ENCODE data around the gene AKT3.

AKT3 gene

DNA sequence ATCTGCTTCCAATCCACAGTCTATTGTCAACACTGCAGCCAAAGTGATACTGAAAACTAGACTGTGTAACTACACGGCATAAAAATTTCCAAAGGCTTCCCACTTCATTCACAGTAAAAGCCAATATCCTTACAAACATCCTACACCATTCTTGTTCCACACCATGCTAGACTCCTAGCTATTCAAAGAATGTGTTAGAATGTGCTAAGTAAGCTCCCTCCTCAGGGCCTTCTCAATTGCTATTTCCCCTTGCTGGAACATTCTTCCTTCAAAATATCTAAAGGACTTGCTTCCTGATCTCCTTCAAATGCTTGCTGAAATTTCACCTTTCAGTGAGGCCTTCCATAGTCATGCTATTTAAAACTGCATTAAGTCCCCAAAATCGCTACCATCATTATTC lies 228.1 kb downstream of the AKT3 start:
- H3K36me3 ChIP-seq (ENCODE audit: control insufficient read depth in 5 of 5, insufficient read depth in 5 of 5, low read length in 5 of 5): peaks cover 5 to 17% (median 11%) of the 10 kb centered on the region in 5 donors
- H3K27me3 ChIP-seq (ENCODE audit: control insufficient read depth in 5 of 5, insufficient read depth in 4 of 5, low read length in 5 of 5): no peaks in the 10 kb centered on the region
- peaks cover 0 to 11% (median 0%) of the 10 kb centered on the region in 5 donors for H3K9me3 ChIP-seq (ENCODE audit: control insufficient read depth in 5 of 5, low read length in 5 of 5)
- no peak overlapping the region for H3K4me3 ChIP-seq (ENCODE audit: low read depth in 1 of 5, low read length in 5 of 5)
- no peaks in the 10 kb centered on the region for H3K4me1 ChIP-seq (ENCODE audit: control insufficient read depth in 5 of 5, insufficient read depth in 5 of 5, low read length in 5 of 5)
- H3K9ac ChIP-seq (ENCODE audit: low read length in 5 of 5): no peak overlapping the region
- H3K27ac ChIP-seq (ENCODE audit: low read depth, low read length): no peak overlapping the region

DNA sequence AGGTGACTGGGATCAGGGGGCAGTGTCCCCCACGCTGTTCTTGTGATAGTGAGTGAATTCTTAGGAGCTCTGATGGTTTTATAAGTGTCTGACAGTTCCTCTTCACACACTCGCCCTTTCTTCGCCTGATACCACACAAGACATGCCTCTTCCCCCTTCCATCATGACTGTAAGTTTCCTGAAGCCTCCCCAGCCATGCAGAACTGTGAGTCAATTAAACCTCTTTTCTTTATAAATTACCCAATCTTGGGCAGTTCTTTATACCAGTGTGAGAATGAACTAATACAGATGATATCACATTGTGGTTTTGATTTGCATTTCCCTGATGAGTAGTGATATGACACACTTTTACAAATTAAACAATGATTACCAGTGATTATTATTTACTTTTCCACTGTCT lies 229.9 kb downstream of the AKT3 start:
- no peak overlapping the region for H3K4me3 ChIP-seq (ENCODE audit: low read depth in 1 of 5, low read length in 5 of 5)
- no peaks in the 10 kb centered on the region for H3K4me1 ChIP-seq (ENCODE audit: control insufficient read depth in 5 of 5, insufficient read depth in 5 of 5, low read length in 5 of 5)
- H3K9me3 ChIP-seq (ENCODE audit: control insufficient read depth in 5 of 5, low read length in 5 of 5): peaks cover 0 to 11% (median 0%) of the 10 kb centered on the region in 5 donors
- H3K27ac ChIP-seq (ENCODE audit: low read depth, low read length): no peak overlapping the region
- peaks cover 2 to 14% (median 11%) of the 10 kb centered on the region in 5 donors for H3K36me3 ChIP-seq (ENCODE audit: control insufficient read depth in 5 of 5, insufficient read depth in 5 of 5, low read length in 5 of 5)
- H3K27me3 ChIP-seq (ENCODE audit: control insufficient read depth in 5 of 5, insufficient read depth in 4 of 5, low read length in 5 of 5): no peaks in the 10 kb centered on the region
- no peak overlapping the region for H3K9ac ChIP-seq (ENCODE audit: low read length in 5 of 5)

DNA sequence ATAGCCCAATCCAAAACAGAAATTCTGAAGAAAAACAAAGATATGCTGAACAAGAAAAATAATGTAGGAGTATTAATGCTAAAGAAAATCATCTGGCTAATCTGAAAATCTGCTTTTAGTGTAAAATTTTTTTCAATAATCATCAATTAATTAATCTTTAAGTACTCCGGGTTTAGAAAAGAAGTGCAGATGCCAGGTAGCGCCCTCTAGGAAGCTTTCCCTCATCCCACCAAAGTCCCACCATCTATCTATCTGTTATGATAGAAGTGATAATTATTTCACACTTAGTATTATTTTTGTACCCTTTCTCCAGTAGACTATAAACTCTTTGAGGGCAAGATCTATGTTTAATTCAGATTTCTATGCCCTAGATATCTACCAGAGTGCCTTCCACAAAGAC lies 240.3 kb downstream of the AKT3 start:
- Histone ChIP-seq H3K9ac (ENCODE audit: low read length in 5 of 5) (no peak overlapping the region), H3K9me3 (ENCODE audit: control insufficient read depth in 5 of 5, low read length in 5 of 5) (no peaks in the 10 kb centered on the region), H3K36me3 (ENCODE audit: control insufficient read depth in 5 of 5, insufficient read depth in 5 of 5, low read length in 5 of 5) (peaks cover 0 to 8% (median 5%) of the 10 kb centered on the region in 5 donors), H3K4me3 (ENCODE audit: low read depth in 1 of 5, low read length in 5 of 5) (no peak overlapping the region), H3K27ac (ENCODE audit: low read depth, low read length) (no peak overlapping the region), H3K4me1 (ENCODE audit: control insufficient read depth in 5 of 5, insufficient read depth in 5 of 5, low read length in 5 of 5) (no peaks in the 10 kb centered on the region), H3K27me3 (ENCODE audit: control insufficient read depth in 5 of 5, insufficient read depth in 4 of 5, low read length in 5 of 5) (no peaks in the 10 kb centered on the region)

DNA sequence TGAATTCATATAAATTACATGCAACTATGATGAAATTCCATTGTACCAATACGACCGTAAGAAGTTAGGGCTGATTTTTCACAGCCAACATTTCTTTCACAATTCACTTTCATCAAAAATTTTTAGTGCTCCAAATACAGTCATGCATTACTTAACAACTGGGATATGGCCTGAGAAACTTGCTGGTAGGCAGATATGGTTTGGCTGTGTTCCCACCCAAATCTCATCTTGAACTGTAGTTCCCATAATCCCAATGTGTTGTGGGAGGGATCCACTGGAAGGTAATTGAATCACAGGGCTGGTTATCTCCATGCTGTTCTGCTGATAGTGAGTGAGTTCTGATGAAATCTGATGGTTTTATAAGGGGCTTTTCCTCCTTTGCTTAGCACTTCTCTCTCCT lies 244.4 kb downstream of the AKT3 start:
- H3K27me3 ChIP-seq (ENCODE audit: control insufficient read depth in 5 of 5, insufficient read depth in 4 of 5, low read length in 5 of 5): no peaks in the 10 kb centered on the region
- peaks cover 6 to 18% (median 12%) of the 10 kb centered on the region in 5 donors for H3K9me3 ChIP-seq (ENCODE audit: control insufficient read depth in 5 of 5, low read length in 5 of 5)
- H3K36me3 ChIP-seq (ENCODE audit: control insufficient read depth in 5 of 5, insufficient read depth in 5 of 5, low read length in 5 of 5): peaks cover 0 to 6% (median 3%) of the 10 kb centered on the region in 5 donors
- H3K4me3 ChIP-seq (ENCODE audit: low read depth in 1 of 5, low read length in 5 of 5): no peak overlapping the region
- H3K27ac ChIP-seq (ENCODE audit: low read depth, low read length): no peak overlapping the region
- no peaks in the 10 kb centered on the region for H3K4me1 ChIP-seq (ENCODE audit: control insufficient read depth in 5 of 5, insufficient read depth in 5 of 5, low read length in 5 of 5)
- H3K9ac ChIP-seq (ENCODE audit: low read length in 5 of 5): no peak overlapping the region

DNA sequence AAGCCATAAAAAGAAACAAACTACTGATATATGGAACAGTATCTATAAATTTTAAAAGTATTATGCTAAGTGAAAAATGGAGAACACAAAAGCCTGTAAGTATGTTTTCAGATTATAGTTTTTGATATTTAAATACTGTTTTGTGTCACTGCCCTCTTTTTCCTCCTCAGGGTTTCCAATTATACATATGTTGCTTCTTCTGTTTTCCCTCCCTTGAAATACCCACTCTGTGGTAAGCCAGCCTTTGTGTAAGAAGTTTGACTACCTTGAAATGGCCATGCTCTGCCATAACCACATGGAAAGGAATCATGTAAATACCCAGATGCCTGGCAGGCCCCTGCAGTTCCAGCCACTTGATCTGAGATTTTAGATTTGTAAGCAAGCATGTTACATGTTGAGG lies 248.3 kb downstream of the AKT3 start:
- no peak overlapping the region for H3K9ac ChIP-seq (ENCODE audit: low read length in 5 of 5)
- no peaks in the 10 kb centered on the region for H3K4me1 ChIP-seq (ENCODE audit: control insufficient read depth in 5 of 5, insufficient read depth in 5 of 5, low read length in 5 of 5)
- no peak overlapping the region for H3K27ac ChIP-seq (ENCODE audit: low read depth, low read length)
- H3K9me3 ChIP-seq (ENCODE audit: control insufficient read depth in 5 of 5, low read length in 5 of 5): peaks cover 6 to 18% (median 12%) of the 10 kb centered on the region in 5 donors
- peaks cover 0 to 4% (median 2%) of the 10 kb centered on the region in 5 donors for H3K36me3 ChIP-seq (ENCODE audit: control insufficient read depth in 5 of 5, insufficient read depth in 5 of 5, low read length in 5 of 5)
- H3K27me3 ChIP-seq (ENCODE audit: control insufficient read depth in 5 of 5, insufficient read depth in 4 of 5, low read length in 5 of 5): no peaks in the 10 kb centered on the region
- H3K4me3 ChIP-seq (ENCODE audit: low read depth in 1 of 5, low read length in 5 of 5): peak overlapping the region in 1 of 5 donors; percentile 29

DNA sequence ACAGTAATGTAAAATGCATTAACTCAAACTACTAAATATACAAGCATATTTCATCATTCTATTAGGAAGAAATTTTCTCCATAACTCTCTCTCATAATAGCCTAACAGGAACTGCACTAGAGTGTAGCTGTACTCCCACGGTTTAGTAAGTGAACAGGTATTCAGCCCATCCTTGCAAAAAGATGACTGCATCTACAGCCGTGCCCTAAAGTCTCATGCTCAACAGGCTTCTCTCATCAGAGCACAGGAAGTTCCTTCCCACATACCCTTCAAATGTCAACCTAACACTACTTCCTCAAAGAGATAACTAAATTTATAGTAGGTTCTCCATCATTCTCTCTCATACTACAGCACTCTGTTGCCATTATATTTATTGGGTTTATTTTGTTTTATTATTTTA lies 251.6 kb downstream of the AKT3 start:
- Histone ChIP-seq H3K27me3 (ENCODE audit: control insufficient read depth in 5 of 5, insufficient read depth in 4 of 5, low read length in 5 of 5) (no peaks in the 10 kb centered on the region), H3K9ac (ENCODE audit: low read length in 5 of 5) (no peak overlapping the region), H3K4me1 (ENCODE audit: control insufficient read depth in 5 of 5, insufficient read depth in 5 of 5, low read length in 5 of 5) (no peaks in the 10 kb centered on the region), H3K9me3 (ENCODE audit: control insufficient read depth in 5 of 5, low read length in 5 of 5) (peaks cover 6 to 18% (median 10%) of the 10 kb centered on the region in 5 donors), H3K36me3 (ENCODE audit: control insufficient read depth in 5 of 5, insufficient read depth in 5 of 5, low read length in 5 of 5) (peaks cover 0 to 4% (median 2%) of the 10 kb centered on the region in 5 donors), H3K4me3 (ENCODE audit: low read depth in 1 of 5, low read length in 5 of 5) (no peak overlapping the region), H3K27ac (ENCODE audit: low read depth, low read length) (no peak overlapping the region)

DNA sequence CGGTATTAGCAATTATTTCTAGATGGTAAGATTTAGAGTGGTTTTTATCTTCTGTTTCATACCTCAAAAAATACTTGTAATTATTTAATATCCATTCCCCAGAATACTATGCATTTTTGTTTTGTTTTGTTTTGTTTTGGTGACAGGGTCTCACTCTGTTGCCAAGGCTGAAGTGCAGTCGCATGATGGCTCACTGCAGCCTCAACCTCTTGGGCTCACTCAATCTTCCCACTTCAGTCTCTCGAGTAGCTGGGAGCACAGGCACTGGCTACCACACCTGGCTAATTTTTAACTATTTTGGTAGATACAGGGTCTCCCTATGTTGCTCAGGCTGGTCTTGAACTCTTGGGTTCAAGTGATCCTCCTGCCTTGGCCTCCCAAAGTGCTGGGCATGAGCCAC lies 252.7 kb downstream of the AKT3 start:
- Histone ChIP-seq H3K9me3 (ENCODE audit: control insufficient read depth in 5 of 5, low read length in 5 of 5) (peaks cover 6 to 8% (median 7%) of the 10 kb centered on the region in 5 donors), H3K9ac (ENCODE audit: low read length in 5 of 5) (no peak overlapping the region), H3K4me1 (ENCODE audit: control insufficient read depth in 5 of 5, insufficient read depth in 5 of 5, low read length in 5 of 5) (no peaks in the 10 kb centered on the region), H3K27ac (ENCODE audit: low read depth, low read length) (no peak overlapping the region), H3K4me3 (ENCODE audit: low read depth in 1 of 5, low read length in 5 of 5) (no peak overlapping the region), H3K27me3 (ENCODE audit: control insufficient read depth in 5 of 5, insufficient read depth in 4 of 5, low read length in 5 of 5) (no peaks in the 10 kb centered on the region), H3K36me3 (ENCODE audit: control insufficient read depth in 5 of 5, insufficient read depth in 5 of 5, low read length in 5 of 5) (peaks cover 0 to 2% (median 0%) of the 10 kb centered on the region in 5 donors)

DNA sequence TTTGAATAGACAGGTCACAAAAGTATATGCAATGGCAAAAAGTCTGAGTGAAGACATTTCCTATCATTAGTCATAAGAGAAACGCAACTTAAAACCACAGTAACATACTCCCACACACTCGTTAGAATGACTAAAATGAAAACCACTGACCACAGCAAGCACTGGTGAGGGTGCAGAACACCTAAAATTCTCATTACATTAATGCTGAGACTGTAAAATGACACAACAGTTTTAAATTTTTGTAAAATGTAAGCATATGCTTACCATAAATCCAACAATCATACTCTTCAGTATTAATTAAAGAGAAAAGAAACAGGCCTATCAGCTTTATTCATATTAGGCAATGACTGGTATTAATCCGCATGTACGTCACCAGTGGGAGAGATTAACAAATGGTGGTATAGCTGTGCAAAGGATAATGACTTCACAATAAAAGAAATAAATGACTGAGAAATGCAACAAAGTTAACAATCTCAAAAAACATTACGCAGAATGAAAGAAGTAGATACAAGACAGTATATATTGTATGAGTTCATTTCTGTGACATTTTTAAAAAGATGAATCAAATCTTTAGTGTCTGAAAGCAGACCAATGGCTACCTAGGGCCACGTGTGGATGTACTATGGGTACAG lies 253.5 kb downstream of the AKT3 start:
- Histone ChIP-seq H3K27me3 (ENCODE audit: control insufficient read depth in 5 of 5, insufficient read depth in 4 of 5, low read length in 5 of 5) (no peaks in the 10 kb centered on the region), H3K4me1 (ENCODE audit: control insufficient read depth in 5 of 5, insufficient read depth in 5 of 5, low read length in 5 of 5) (no peaks in the 10 kb centered on the region), H3K9ac (ENCODE audit: low read length in 5 of 5) (no peak overlapping the region), H3K36me3 (ENCODE audit: control insufficient read depth in 5 of 5, insufficient read depth in 5 of 5, low read length in 5 of 5) (peaks cover 0 to 2% (median 0%) of the 10 kb centered on the region in 5 donors), H3K9me3 (ENCODE audit: control insufficient read depth in 5 of 5, low read length in 5 of 5) (peaks cover under 1 to 2% (median 1%) of the 10 kb centered on the region in 5 donors), H3K27ac (ENCODE audit: low read depth, low read length) (no peak overlapping the region), H3K4me3 (ENCODE audit: low read depth in 1 of 5, low read length in 5 of 5) (no peak overlapping the region)

DNA sequence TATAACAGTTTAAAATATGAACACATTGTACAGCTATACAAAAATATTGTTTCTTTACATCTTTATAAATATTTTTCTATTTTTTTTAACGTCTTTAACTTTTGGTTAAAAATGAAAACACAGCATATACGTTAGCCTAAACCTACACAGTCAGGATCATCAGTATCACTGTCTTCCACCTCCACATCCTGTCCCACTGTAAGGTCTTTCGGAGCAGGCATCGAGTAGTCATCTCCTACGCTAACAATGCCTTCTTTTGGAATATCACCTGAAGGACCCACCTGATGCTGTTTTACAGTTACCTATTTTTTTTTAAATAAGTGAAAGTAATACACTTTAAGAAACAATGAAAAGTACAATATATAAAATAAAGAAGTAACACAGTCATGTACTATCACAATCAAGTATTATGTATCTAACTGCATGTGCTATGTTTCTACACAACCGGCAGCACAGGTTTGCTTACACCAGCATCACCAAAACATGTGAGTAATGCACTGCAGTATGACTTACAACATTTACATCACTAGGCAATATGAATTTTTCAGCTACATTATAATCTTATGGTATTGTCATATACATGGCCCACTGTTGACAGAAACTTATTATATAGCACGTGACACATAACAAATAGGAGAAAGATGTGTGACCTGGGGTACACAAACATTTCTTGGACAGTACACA lies 254.4 kb downstream of the AKT3 start:
- H3K27ac ChIP-seq (ENCODE audit: low read depth, low read length): no peak overlapping the region
- H3K4me1 ChIP-seq (ENCODE audit: control insufficient read depth in 5 of 5, insufficient read depth in 5 of 5, low read length in 5 of 5): no peaks in the 10 kb centered on the region
- H3K36me3 ChIP-seq (ENCODE audit: control insufficient read depth in 5 of 5, insufficient read depth in 5 of 5, low read length in 5 of 5): peaks cover 0 to 2% (median 0%) of the 10 kb centered on the region in 5 donors
- H3K4me3 ChIP-seq (ENCODE audit: low read depth in 1 of 5, low read length in 5 of 5): no peak overlapping the region
- H3K27me3 ChIP-seq (ENCODE audit: control insufficient read depth in 5 of 5, insufficient read depth in 4 of 5, low read length in 5 of 5): no peaks in the 10 kb centered on the region
- H3K9ac ChIP-seq (ENCODE audit: low read length in 5 of 5): no peak overlapping the region
- peaks cover 0 to 5% (median under 1%) of the 10 kb centered on the region in 5 donors for H3K9me3 ChIP-seq (ENCODE audit: control insufficient read depth in 5 of 5, low read length in 5 of 5)

DNA sequence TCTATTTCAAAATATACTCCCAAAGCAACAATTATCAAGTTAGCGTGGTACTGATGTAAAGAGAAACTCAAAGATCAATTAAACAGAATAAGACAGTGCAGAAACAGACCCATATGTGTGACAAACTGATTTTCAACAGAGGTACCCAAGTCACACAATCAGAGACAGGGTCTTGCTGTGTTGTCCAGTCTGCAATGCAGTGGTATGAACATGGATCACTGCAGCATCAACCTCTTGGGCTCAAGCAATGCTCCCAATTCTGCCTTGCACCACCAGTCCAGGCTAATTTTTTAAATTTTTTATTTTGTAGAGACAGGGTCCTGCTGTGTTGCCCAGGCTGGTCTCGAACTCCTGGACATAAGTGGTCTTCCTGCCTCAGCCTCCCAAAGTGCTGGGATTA lies 255.6 kb downstream of the AKT3 start:
- no peak overlapping the region for H3K4me3 ChIP-seq (ENCODE audit: low read depth in 1 of 5, low read length in 5 of 5)
- H3K27me3 ChIP-seq (ENCODE audit: control insufficient read depth in 5 of 5, insufficient read depth in 4 of 5, low read length in 5 of 5): no peaks in the 10 kb centered on the region
- H3K9ac ChIP-seq (ENCODE audit: low read length in 5 of 5): no peak overlapping the region
- H3K4me1 ChIP-seq (ENCODE audit: control insufficient read depth in 5 of 5, insufficient read depth in 5 of 5, low read length in 5 of 5): no peaks in the 10 kb centered on the region
- peaks cover 0 to 9% (median 2%) of the 10 kb centered on the region in 5 donors for H3K9me3 ChIP-seq (ENCODE audit: control insufficient read depth in 5 of 5, low read length in 5 of 5)
- H3K36me3 ChIP-seq (ENCODE audit: control insufficient read depth in 5 of 5, insufficient read depth in 5 of 5, low read length in 5 of 5): peaks cover 0 to 2% (median 0%) of the 10 kb centered on the region in 5 donors
- H3K27ac ChIP-seq (ENCODE audit: low read depth, low read length): no peak overlapping the region
